ENCODE data around the gene SLIT3. TPM values are rescaled to one million over a fixed set of nuclear protein-coding genes. Genes with fewer than 3 reads are reported as not detected.

The SLIT3 gene
- total and polyA plus RNA-seq, 10 of the 15 experiments (the other 5 are each of a cell fraction or from before 2014, with no cell fraction given), result 0.05 TPM; not detected in 9

DNA sequence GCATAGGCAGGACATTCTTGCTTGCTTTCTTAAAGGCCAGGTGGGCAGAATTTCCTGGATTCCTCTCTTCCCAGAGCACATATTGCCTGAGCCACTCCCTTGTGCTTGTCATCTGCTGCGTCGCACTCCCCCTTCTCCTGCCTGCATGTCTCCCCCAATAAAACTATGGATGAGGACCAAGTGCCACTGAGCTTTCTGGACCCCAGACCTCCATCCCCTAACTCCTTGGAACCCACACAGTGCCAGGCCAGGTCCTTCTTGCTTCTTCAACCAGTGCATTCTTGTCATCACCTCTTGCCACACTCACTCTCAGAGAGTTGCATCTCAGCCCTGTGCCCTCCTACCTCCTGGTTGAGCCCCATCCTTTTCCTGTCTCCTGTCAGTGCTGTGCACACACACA is 563.9 kb downstream of the SLIT3 start:
- no TSS peak for BruUV-seq (replicated peaks)
- no peaks in the 10 kb centered on the region for H4K20me1 ChIP-seq (ENCODE audit: control insufficient read depth, insufficient read depth)
- CTCF ChIA-PET, result no interaction called here
- POLR2A ChIA-PET, result no interaction called here
- intact Hi-C loops (cut with micrococcal nuclease; ENCODE audit: unreplicated experiment), result no loop called here
- H3K79me2 ChIP-seq (ENCODE audit: control insufficient read depth, insufficient read depth, low read length), result no peaks in the 10 kb centered on the region
- ATAC-seq, result no peak
- H2AFZ ChIP-seq (ENCODE audit: control insufficient read depth, low read depth, low read length), result no peak overlapping the region
- RAD21 ChIA-PET (ENCODE audit: unreplicated experiment), result no interaction called here
- SMC1A ChIA-PET (ENCODE audit: uncharacterized antibody, unreplicated experiment), result no interaction called here
- H3K36me3 ChIP-seq (ENCODE audit: control insufficient read depth in 2 of 2, insufficient read depth in 2 of 2, low read length in 1 of 2), result no peaks in the 10 kb centered on the region
- TF ChIP-seq, protein P1, sequence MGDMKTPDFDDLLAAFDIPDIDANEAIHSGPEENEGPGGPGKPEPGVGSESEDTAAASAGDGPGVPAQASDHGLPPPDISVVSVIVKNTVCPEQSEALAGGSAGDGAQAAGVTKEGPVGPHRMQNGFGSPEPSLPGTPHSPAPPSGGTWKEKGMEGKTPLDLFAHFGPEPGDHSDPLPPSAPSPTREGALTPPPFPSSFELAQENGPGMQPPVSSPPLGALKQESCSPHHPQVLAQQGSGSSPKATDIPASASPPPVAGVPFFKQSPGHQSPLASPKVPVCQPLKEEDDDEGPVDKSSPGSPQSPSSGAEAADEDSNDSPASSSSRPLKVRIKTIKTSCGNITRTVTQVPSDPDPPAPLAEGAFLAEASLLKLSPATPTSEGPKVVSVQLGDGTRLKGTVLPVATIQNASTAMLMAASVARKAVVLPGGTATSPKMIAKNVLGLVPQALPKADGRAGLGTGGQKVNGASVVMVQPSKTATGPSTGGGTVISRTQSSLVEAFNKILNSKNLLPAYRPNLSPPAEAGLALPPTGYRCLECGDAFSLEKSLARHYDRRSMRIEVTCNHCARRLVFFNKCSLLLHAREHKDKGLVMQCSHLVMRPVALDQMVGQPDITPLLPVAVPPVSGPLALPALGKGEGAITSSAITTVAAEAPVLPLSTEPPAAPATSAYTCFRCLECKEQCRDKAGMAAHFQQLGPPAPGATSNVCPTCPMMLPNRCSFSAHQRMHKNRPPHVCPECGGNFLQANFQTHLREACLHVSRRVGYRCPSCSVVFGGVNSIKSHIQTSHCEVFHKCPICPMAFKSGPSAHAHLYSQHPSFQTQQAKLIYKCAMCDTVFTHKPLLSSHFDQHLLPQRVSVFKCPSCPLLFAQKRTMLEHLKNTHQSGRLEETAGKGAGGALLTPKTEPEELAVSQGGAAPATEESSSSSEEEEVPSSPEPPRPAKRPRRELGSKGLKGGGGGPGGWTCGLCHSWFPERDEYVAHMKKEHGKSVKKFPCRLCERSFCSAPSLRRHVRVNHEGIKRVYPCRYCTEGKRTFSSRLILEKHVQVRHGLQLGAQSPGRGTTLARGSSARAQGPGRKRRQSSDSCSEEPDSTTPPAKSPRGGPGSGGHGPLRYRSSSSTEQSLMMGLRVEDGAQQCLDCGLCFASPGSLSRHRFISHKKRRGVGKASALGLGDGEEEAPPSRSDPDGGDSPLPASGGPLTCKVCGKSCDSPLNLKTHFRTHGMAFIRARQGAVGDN (IDR thresholded peaks at IDR 0.05), result no peak
- TF ChIP-seq ZSCAN29 (IDR thresholded peaks at IDR 0.05) (no peak), RAD21 (IDR thresholded peaks at IDR 0.05; ENCODE audit: insufficient read depth, low read depth, low read length) (no peak), TCF12 (IDR thresholded peaks at IDR 0.05; ENCODE audit: low read depth, low read length) (no peak), NFIC (IDR thresholded peaks at IDR 0.05; ENCODE audit: low read depth, low read length) (no peak)
- TF ChIP-seq, protein P2, sequence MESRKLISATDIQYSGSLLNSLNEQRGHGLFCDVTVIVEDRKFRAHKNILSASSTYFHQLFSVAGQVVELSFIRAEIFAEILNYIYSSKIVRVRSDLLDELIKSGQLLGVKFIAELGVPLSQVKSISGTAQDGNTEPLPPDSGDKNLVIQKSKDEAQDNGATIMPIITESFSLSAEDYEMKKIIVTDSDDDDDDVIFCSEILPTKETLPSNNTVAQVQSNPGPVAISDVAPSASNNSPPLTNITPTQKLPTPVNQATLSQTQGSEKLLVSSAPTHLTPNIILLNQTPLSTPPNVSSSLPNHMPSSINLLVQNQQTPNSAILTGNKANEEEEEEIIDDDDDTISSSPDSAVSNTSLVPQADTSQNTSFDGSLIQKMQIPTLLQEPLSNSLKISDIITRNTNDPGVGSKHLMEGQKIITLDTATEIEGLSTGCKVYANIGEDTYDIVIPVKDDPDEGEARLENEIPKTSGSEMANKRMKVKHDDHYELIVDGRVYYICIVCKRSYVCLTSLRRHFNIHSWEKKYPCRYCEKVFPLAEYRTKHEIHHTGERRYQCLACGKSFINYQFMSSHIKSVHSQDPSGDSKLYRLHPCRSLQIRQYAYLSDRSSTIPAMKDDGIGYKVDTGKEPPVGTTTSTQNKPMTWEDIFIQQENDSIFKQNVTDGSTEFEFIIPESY (IDR thresholded peaks at IDR 0.05), result no peak
- TF ChIP-seq, protein P3, sequence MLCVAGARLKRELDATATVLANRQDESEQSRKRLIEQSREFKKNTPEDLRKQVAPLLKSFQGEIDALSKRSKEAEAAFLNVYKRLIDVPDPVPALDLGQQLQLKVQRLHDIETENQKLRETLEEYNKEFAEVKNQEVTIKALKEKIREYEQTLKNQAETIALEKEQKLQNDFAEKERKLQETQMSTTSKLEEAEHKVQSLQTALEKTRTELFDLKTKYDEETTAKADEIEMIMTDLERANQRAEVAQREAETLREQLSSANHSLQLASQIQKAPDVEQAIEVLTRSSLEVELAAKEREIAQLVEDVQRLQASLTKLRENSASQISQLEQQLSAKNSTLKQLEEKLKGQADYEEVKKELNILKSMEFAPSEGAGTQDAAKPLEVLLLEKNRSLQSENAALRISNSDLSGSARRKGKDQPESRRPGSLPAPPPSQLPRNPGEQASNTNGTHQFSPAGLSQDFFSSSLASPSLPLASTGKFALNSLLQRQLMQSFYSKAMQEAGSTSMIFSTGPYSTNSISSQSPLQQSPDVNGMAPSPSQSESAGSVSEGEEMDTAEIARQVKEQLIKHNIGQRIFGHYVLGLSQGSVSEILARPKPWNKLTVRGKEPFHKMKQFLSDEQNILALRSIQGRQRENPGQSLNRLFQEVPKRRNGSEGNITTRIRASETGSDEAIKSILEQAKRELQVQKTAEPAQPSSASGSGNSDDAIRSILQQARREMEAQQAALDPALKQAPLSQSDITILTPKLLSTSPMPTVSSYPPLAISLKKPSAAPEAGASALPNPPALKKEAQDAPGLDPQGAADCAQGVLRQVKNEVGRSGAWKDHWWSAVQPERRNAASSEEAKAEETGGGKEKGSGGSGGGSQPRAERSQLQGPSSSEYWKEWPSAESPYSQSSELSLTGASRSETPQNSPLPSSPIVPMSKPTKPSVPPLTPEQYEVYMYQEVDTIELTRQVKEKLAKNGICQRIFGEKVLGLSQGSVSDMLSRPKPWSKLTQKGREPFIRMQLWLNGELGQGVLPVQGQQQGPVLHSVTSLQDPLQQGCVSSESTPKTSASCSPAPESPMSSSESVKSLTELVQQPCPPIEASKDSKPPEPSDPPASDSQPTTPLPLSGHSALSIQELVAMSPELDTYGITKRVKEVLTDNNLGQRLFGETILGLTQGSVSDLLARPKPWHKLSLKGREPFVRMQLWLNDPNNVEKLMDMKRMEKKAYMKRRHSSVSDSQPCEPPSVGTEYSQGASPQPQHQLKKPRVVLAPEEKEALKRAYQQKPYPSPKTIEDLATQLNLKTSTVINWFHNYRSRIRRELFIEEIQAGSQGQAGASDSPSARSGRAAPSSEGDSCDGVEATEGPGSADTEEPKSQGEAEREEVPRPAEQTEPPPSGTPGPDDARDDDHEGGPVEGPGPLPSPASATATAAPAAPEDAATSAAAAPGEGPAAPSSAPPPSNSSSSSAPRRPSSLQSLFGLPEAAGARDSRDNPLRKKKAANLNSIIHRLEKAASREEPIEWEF (IDR thresholded peaks at IDR 0.05; ENCODE audit: insufficient replicate concordance, low read depth, low read length), result no peak
- TF ChIP-seq, protein P4, sequence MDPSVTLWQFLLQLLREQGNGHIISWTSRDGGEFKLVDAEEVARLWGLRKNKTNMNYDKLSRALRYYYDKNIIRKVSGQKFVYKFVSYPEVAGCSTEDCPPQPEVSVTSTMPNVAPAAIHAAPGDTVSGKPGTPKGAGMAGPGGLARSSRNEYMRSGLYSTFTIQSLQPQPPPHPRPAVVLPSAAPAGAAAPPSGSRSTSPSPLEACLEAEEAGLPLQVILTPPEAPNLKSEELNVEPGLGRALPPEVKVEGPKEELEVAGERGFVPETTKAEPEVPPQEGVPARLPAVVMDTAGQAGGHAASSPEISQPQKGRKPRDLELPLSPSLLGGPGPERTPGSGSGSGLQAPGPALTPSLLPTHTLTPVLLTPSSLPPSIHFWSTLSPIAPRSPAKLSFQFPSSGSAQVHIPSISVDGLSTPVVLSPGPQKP (IDR thresholded peaks at IDR 0.05; ENCODE audit: low read depth, low read length), result no peak
- H3K4me2 ChIP-seq (ENCODE audit: control insufficient read depth, insufficient read depth), result no peak overlapping the region
- H3K9ac ChIP-seq (ENCODE audit: control insufficient read depth, insufficient read depth, low read length), result no peak overlapping the region
- in situ Hi-C loops (cut with MboI), result no loop called here
- no peaks in the 10 kb centered on the region for H3K27me3 ChIP-seq (replicated peaks in 1 of 2; ENCODE audit: control insufficient read depth in 2 of 2, insufficient read depth in 2 of 2, low read length in 1 of 2)
- H3K4me3 ChIP-seq, result no peak overlapping the region
- H3K9me3 ChIP-seq (replicated peaks; ENCODE audit: control insufficient read depth, insufficient read depth, low read length), result no peaks in the 10 kb centered on the region
- H3K27ac ChIP-seq (ENCODE audit: control insufficient read depth, insufficient read depth), result no peak overlapping the region
- 33% methylated on average over 2 of the region's 2 CpGs for whole genome bisulfite sequencing (ENCODE audit: insufficient coverage, insufficient replicate concordance, low lambda C conversion rate, missing lambda C conversion rate)
- DNase-seq (ENCODE audit: low read depth, low spot score), result no peak
- FAIRE-seq, result no peak
- H3K4me1 ChIP-seq (ENCODE audit: control insufficient read depth, insufficient read depth, low read length), result no peaks in the 10 kb centered on the region; the same call in 1 of the 2 replicates
